HCT116 (cell line): ENCODE data around the gene TSPYL2.

Experiments
- CBX3 ChIP-seq: IDR thresholded peaks from 2 replicates; pipeline ENCODE4 v1.6.1; 2012; ENCODE audit warnings: low read depth
- EGR1 ChIP-seq: IDR thresholded peaks from 2 replicates; pipeline ENCODE4 v1.6.1; 2012; ENCODE audit warnings: low read depth
- FOSL1 ChIP-seq: IDR thresholded peaks from 2 replicates; pipeline ENCODE4 v1.6.1; 2012; ENCODE audit warnings: low read depth
- POLR2AphosphoS5 ChIP-seq: IDR thresholded peaks from 2 replicates; pipeline ENCODE4 v1.6.1; 2011; ENCODE audit warnings: mild to moderate bottlenecking, low read depth, low read length, moderate library complexity
- REST ChIP-seq: IDR thresholded peaks from 2 replicates; pipeline ENCODE4 v1.6.1; 2012; ENCODE audit warnings: low read depth
- SRF ChIP-seq: IDR thresholded peaks from 2 replicates; pipeline ENCODE4 v1.6.1; 2012; ENCODE audit warnings: low read depth
- TF ChIP-seq, protein P1 (sequence below), 3 experiments: fragments of 200-600 bp in 1 of 3; sonication (generic) in 1 of 3; IDR thresholded peaks in 2 of 3; conservative IDR thresholded peaks in 1 of 3; 2 replicates each; pipeline ENCODE4 v1.5.1; 2012 to 2017; ENCODE audit warnings: low read depth in 2 of 3, low read length in 2 of 3, antibody characterized with exemption in 1 of 3, borderline replicate concordance in 1 of 3, control low read depth in 1 of 3, mild to moderate bottlenecking in 1 of 3, mixed read lengths in 1 of 3, mixed run types in 1 of 3, moderate library complexity in 1 of 3; ENCODE audit not compliant: insufficient read depth in 1 of 3
- TF ChIP-seq, protein P2 (sequence below): IDR thresholded peaks from 2 replicates; pipeline ENCODE4 v1.6.1; 2012

GRCh38 chrX:53135581-53135980 lies 53.4 kb downstream of the TSPYL2 start:
- TF ChIP-seq, protein P1, sequence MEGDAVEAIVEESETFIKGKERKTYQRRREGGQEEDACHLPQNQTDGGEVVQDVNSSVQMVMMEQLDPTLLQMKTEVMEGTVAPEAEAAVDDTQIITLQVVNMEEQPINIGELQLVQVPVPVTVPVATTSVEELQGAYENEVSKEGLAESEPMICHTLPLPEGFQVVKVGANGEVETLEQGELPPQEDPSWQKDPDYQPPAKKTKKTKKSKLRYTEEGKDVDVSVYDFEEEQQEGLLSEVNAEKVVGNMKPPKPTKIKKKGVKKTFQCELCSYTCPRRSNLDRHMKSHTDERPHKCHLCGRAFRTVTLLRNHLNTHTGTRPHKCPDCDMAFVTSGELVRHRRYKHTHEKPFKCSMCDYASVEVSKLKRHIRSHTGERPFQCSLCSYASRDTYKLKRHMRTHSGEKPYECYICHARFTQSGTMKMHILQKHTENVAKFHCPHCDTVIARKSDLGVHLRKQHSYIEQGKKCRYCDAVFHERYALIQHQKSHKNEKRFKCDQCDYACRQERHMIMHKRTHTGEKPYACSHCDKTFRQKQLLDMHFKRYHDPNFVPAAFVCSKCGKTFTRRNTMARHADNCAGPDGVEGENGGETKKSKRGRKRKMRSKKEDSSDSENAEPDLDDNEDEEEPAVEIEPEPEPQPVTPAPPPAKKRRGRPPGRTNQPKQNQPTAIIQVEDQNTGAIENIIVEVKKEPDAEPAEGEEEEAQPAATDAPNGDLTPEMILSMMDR (IDR thresholded peaks at IDR 0.05 in 2 of 3, conservative IDR thresholded peaks at IDR 0.05 in 1 of 3; ENCODE audit: borderline replicate concordance in 1 of 3, insufficient read depth in 1 of 3, low read depth in 2 of 3, low read length in 2 of 3) = no peak
- TF ChIP-seq REST = no peak
- no peak for TF ChIP-seq SRF
- TF ChIP-seq, protein P2, sequence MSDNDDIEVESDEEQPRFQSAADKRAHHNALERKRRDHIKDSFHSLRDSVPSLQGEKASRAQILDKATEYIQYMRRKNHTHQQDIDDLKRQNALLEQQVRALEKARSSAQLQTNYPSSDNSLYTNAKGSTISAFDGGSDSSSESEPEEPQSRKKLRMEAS = no peak
- TF ChIP-seq FOSL1 = no peak
- TF ChIP-seq EGR1 = no peak
- no peak for TF ChIP-seq POLR2AphosphoS5
- TF ChIP-seq CBX3 = no peak
